Hypothalamus (tissue), 51 donors: ENCODE results near the gene C1orf159.
A peak's percentile ranks its signal among the peaks of the same experiment; 100 is the strongest.
"Not testable (repeated sequence)": the region's sequence is repeated elsewhere in the genome, so short reads cannot be mapped to it uniquely, and the experiment has no call there.

Source experiments
- DNase-seq, 51 donors: peaks; one replicate each; lab custom pipeline; 2025; lab: John Stamatoyannopoulos, UW

C1orf159 gene

GRCh38 chr1:1150100-1150499 lies 34.2 kb upstream of the C1orf159 start:
- no peak for DNase-seq

GRCh38 chr1:1149416-1149815 lies 33.5 kb upstream of the C1orf159 start:
- DNase-seq = no peak

- no peak for DNase-seq
These were observed 32.7 kb upstream of the C1orf159 start for GRCh38 chr1:1148569-1148968.

- no peak for DNase-seq
These were observed 32.2 kb upstream of the C1orf159 start for GRCh38 chr1:1148061-1148460.

GRCh38 chr1:1146596-1146995 lies 30.7 kb upstream of the C1orf159 start:
- no peak for DNase-seq

GRCh38 chr1:1146026-1146425 lies 30.1 kb upstream of the C1orf159 start:
- DNase-seq = no peak

GRCh38 chr1:1145547-1145914 lies 29.6 kb upstream of the C1orf159 start:
- DNase-seq = no peak

- DNase-seq = no peak
These were observed 29.1 kb upstream of the C1orf159 start for GRCh38 chr1:1144843-1145546.

- DNase-seq = no peak
These were observed 28.4 kb upstream of the C1orf159 start for GRCh38 chr1:1144122-1144842.

GRCh38 chr1:1143636-1144035 lies 27.7 kb upstream of the C1orf159 start:
- DNase-seq = no peak

- DNase-seq = no peak
These were observed 27.0 kb upstream of the C1orf159 start for GRCh38 chr1:1142844-1143243.

GRCh38 chr1:1142352-1142751 lies 26.5 kb upstream of the C1orf159 start:
- DNase-seq = not testable (repeated sequence)

GRCh38 chr1:1141911-1142250 lies 26.0 kb upstream of the C1orf159 start:
- no peak for DNase-seq

- DNase-seq = no peak
These were observed 25.5 kb upstream of the C1orf159 start for GRCh38 chr1:1141244-1141910.

- DNase-seq = no peak
These were observed 24.8 kb upstream of the C1orf159 start for GRCh38 chr1:1140673-1141072.

GRCh38 chr1:1137256-1138045 lies 21.6 kb upstream of the C1orf159 start:
- DNase-seq = no peak

- DNase-seq = no peak
These were observed 20.8 kb upstream of the C1orf159 start for GRCh38 chr1:1136547-1137230.

- DNase-seq = peak in 2 of 51 donors; percentile 5 to 10
These were observed 19.6 kb upstream of the C1orf159 start for GRCh38 chr1:1135339-1136136.

GRCh38 chr1:1134300-1134970 lies 18.5 kb upstream of the C1orf159 start:
- no peak for DNase-seq
